GM12892 (cell line): ENCODE results near the gene SYT3.

ENCODE experiments used
- POLR2A ChIP-seq: IDR thresholded peaks from 2 replicates; pipeline ENCODE4 v1.6.1; 2011; ENCODE audit warnings: low read depth, low read length, control low read depth
- TAF1 ChIP-seq: IDR thresholded peaks from 2 replicates; pipeline ENCODE4 v1.6.1; 2011; ENCODE audit warnings: low read depth, mild to moderate bottlenecking, control low read depth, low read length, borderline replicate concordance

GRCh38 chr19:50662651-50663481, 23.2 kb upstream of the SYT3 start:
- no peak for TF ChIP-seq TAF1
- TF ChIP-seq POLR2A = no peak
